Fibroblast of mammary gland (primary cell): ENCODE results near the gene DNAJB13.
"Not testable (repeated sequence)": the region's sequence is repeated elsewhere in the genome, so short reads cannot be mapped to it uniquely, and the experiment has no call there.

ENCODE experiments used
- DNase-seq: peaks from one replicate; pipeline ENCODE4 v3.0.0-alpha.2; 2010; ENCODE audit warnings: low read depth
- H3K4me3 ChIP-seq: 2 replicates; pipeline ENCODE4 v1.5.1; 2011; ENCODE audit warnings: low read depth, mild to moderate bottlenecking, low read length, moderate library complexity; ENCODE audit not compliant: control insufficient read depth
- CTCF ChIP-seq: conservative IDR thresholded peaks from 2 replicates; pipeline ENCODE4 v1.5.1; 2011; ENCODE audit warnings: low read depth, low read length, inconsistent platforms; ENCODE audit not compliant: control insufficient read depth, insufficient read depth

The DNAJB13 gene

GRCh38 chr11:73916435-73916834, 34.4 kb upstream of the DNAJB13 start:
- no peak for TF ChIP-seq CTCF

GRCh38 chr11:73921180-73921579, 29.6 kb upstream of the DNAJB13 start:
- no peak overlapping the region for H3K4me3 ChIP-seq
- DNase-seq, result no peak
- TF ChIP-seq CTCF, result no peak

More at GRCh38 chr11:73916435-73916834, 34.4 kb upstream of the DNAJB13 start:
- DNase-seq, result peak; percentile 43
- H3K4me3 ChIP-seq, result no peak overlapping the region

GRCh38 chr11:73929388-73929787, 21.4 kb upstream of the DNAJB13 start:
- no peak for DNase-seq
- no peak for TF ChIP-seq CTCF
- H3K4me3 ChIP-seq, result no peak overlapping the region

- peak; percentile 85 for DNase-seq
- no peak overlapping the region for H3K4me3 ChIP-seq
- TF ChIP-seq CTCF, result peak; percentile 50
Measured at GRCh38 chr11:73931039-73931645, 19.7 kb upstream of the DNAJB13 start.

GRCh38 chr11:73931951-73932350, 18.9 kb upstream of the DNAJB13 start:
- TF ChIP-seq CTCF, result no peak
- DNase-seq, result no peak
- no peak overlapping the region for H3K4me3 ChIP-seq

GRCh38 chr11:73932781-73933180, 18.0 kb upstream of the DNAJB13 start:
- TF ChIP-seq CTCF, result no peak
- no peak for DNase-seq
- H3K4me3 ChIP-seq, result no peak overlapping the region

GRCh38 chr11:73936047-73936446, 14.8 kb upstream of the DNAJB13 start:
- H3K4me3 ChIP-seq, DNase-seq: not testable (repeated sequence)
